IMR-90 (cell line): Measurements from ENCODE around the gene MLLT10. TPM values are rescaled to one million over a fixed set of nuclear protein-coding genes. Genes with fewer than 3 reads are reported as not detected.

Experiments
- ATAC-seq: fragments of 200-7000 bp; cut with Tn5 transposase; 2 replicates; pipeline ENCODE4 v1.9.1; 2020; ENCODE audit warnings: low read depth, mild to moderate bottlenecking, moderate library complexity
- BruUV-seq: library from RNA; stranded (reverse); fragments of 400-500 nt; replicated peaks from 2 replicates; lab custom pipeline; 2021; lab: Mats Ljungman, UMichigan
- CTCF ChIA-PET: fragments of 300-600 bp; formaldehyde crosslinking; extraction: SDS; loops from one replicate; lab custom pipeline; 2021; ENCODE audit warnings: antibody characterized with exemption; lab: Yijun Ruan, JAX
- POLR2A ChIA-PET: fragments of 300-600 bp; sonication (Branson Sonifier 250); formaldehyde crosslinking; loops from one replicate; lab custom pipeline; 2022; ENCODE audit warnings: antibody characterized with exemption; ENCODE audit not compliant: unreplicated experiment; lab: Charles Lee
- DNase-seq: peaks from one replicate; pipeline ENCODE4 v3.0.0; 2013
- H2AFZ ChIP-seq: replicated peaks from 2 replicates; pipeline ENCODE3; 2013; ENCODE audit warnings: low read length, mild to moderate bottlenecking; ENCODE audit not compliant: poor library complexity
- H2AK5ac ChIP-seq: 2 replicates; pipeline ENCODE4 v1.6.1; 2013; ENCODE audit warnings: low read depth, low read length, inconsistent platforms
- H2AK9ac ChIP-seq: replicated peaks from 2 replicates; pipeline ENCODE3; 2013; ENCODE audit warnings: mild to moderate bottlenecking, low read depth, low read length, moderate library complexity; ENCODE audit not compliant: poor library complexity
- H2BK120ac ChIP-seq: 2 replicates; pipeline ENCODE4 v1.6.1; 2013; ENCODE audit warnings: low read depth, low read length, inconsistent platforms
- H2BK15ac ChIP-seq: 3 replicates; pipeline ENCODE4 v1.6.1; 2013; ENCODE audit warnings: low read depth, low read length, inconsistent platforms
- H2BK20ac ChIP-seq: 2 replicates; pipeline ENCODE4 v1.6.1; 2013; ENCODE audit warnings: low read depth, mild to moderate bottlenecking, inconsistent platforms, low read length, moderate library complexity
- H2BK5ac ChIP-seq: 2 replicates; pipeline ENCODE4 v1.6.1; 2013; ENCODE audit warnings: mild to moderate bottlenecking, low read depth, low read length, inconsistent platforms; ENCODE audit not compliant: poor library complexity, severe bottlenecking
- H3K14ac ChIP-seq: replicated peaks from 2 replicates; pipeline ENCODE4 v1.6.1; 2013; ENCODE audit warnings: low read depth, low read length, inconsistent platforms
- H3K18ac ChIP-seq: 2 replicates; pipeline ENCODE4 v1.6.1; 2013; ENCODE audit warnings: low read depth, low read length, control low read depth
- H3K23ac ChIP-seq: 2 replicates; pipeline ENCODE4 v1.6.1; 2013; ENCODE audit warnings: low read depth, low read length, inconsistent platforms
- H3K27ac ChIP-seq: 2 replicates; pipeline ENCODE4 v1.5.1; 2013; ENCODE audit warnings: mild to moderate bottlenecking, control low read depth, low read length; ENCODE audit not compliant: insufficient read depth
- H3K27me3 ChIP-seq: 2 replicates; pipeline ENCODE4 v1.6.1; 2013; ENCODE audit warnings: low read length; ENCODE audit not compliant: control insufficient read depth, insufficient read depth
- H3K36me3 ChIP-seq: 2 replicates; pipeline ENCODE4 v1.6.1; 2013; ENCODE audit warnings: low read length, mixed read lengths; ENCODE audit not compliant: control insufficient read depth, insufficient read depth
- H3K4ac ChIP-seq: 2 replicates; pipeline ENCODE4 v1.6.1; 2013; ENCODE audit warnings: low read depth, low read length, inconsistent platforms
- H3K4me1 ChIP-seq: 2 replicates; pipeline ENCODE4 v1.6.1; 2013; ENCODE audit warnings: low read length, mixed read lengths; ENCODE audit not compliant: control insufficient read depth, insufficient read depth
- H3K4me2 ChIP-seq: 2 replicates; pipeline ENCODE4 v1.6.1; 2013; ENCODE audit warnings: low read depth, mild to moderate bottlenecking, control low read depth, low read length, moderate library complexity
- H3K4me3 ChIP-seq: 2 replicates; pipeline ENCODE4 v1.5.1; 2013; ENCODE audit warnings: low read depth, mild to moderate bottlenecking, control low read depth, low read length, moderate library complexity; ENCODE audit not compliant: insufficient read depth
- H3K56ac ChIP-seq: 2 replicates; pipeline ENCODE4 v1.6.1; 2013; ENCODE audit warnings: low read length, inconsistent platforms; ENCODE audit not compliant: insufficient read depth; ENCODE audit errors: extremely low read depth
- H3K79me1 ChIP-seq, 2 experiments: 2 replicates each; pipeline ENCODE4 v1.6.1; 2013; ENCODE audit warnings: low read length in 2 of 2, inconsistent platforms in 1 of 2, low read depth in 1 of 2
- H3K9ac ChIP-seq: 2 replicates; pipeline ENCODE4 v1.6.1; 2013; ENCODE audit warnings: low read depth, low read length, control low read depth
- H3K9me1 ChIP-seq: 2 replicates; pipeline ENCODE4 v1.6.1; 2013; ENCODE audit warnings: low read length, inconsistent platforms; ENCODE audit not compliant: insufficient read depth
- H3K9me3 ChIP-seq: 2 replicates; pipeline ENCODE4 v1.6.1; 2013; ENCODE audit warnings: low read length; ENCODE audit not compliant: control insufficient read depth, insufficient read depth
- H4K20me1 ChIP-seq: 2 replicates; pipeline ENCODE4 v1.6.1; 2013; ENCODE audit warnings: low read length, inconsistent platforms; ENCODE audit not compliant: insufficient read depth
- H4K5ac ChIP-seq: 2 replicates; pipeline ENCODE4 v1.6.1; 2013; ENCODE audit warnings: mild to moderate bottlenecking, low read depth, low read length, control low read depth
- H4K8ac ChIP-seq, 2 experiments: 2 replicates each; pipeline ENCODE4 v1.6.1; 2013; ENCODE audit warnings: low read depth in 2 of 2, low read length in 2 of 2, control low read depth in 1 of 2, inconsistent platforms in 1 of 2
- H4K91ac ChIP-seq: 2 replicates; pipeline ENCODE4 v1.6.1; 2013; ENCODE audit warnings: low read depth, low read length, inconsistent platforms; ENCODE audit not compliant: insufficient read depth
- BHLHE40 ChIP-seq: fragments of 150-350 bp; IDR thresholded peaks from 2 replicates; pipeline ENCODE4 v1.6.1; 2016; ENCODE audit warnings: mild to moderate bottlenecking, low read depth, low read length
- CEBPB ChIP-seq: IDR thresholded peaks from 2 replicates; pipeline ENCODE4 v1.6.1; 2012; ENCODE audit warnings: low read depth, low read length, improper control_type of control experiment
- CHD1 ChIP-seq: IDR thresholded peaks from 2 replicates; pipeline ENCODE4 v1.6.1; 2012; ENCODE audit warnings: low read depth, low read length, improper control_type of control experiment
- FOS ChIP-seq: fragments of 150-350 bp; IDR thresholded peaks from 2 replicates; pipeline ENCODE4 v1.6.1; 2016; ENCODE audit warnings: low read depth, low read length
- MAFK ChIP-seq: IDR thresholded peaks from 2 replicates; pipeline ENCODE4 v1.6.1; 2012; ENCODE audit warnings: low read depth, low read length, improper control_type of control experiment
- MAZ ChIP-seq: IDR thresholded peaks from 2 replicates; pipeline ENCODE4 v1.6.1; 2012; ENCODE audit warnings: low read depth, mild to moderate bottlenecking, low read length, improper control_type of control experiment, moderate library complexity, borderline replicate concordance
- MXI1 ChIP-seq: IDR thresholded peaks from 2 replicates; pipeline ENCODE4 v1.6.1; 2012; ENCODE audit warnings: low read depth, mild to moderate bottlenecking, low read length, moderate library complexity, borderline replicate concordance
- NFE2L2 ChIP-seq: fragments of 150-350 bp; IDR thresholded peaks from 2 replicates; pipeline ENCODE4 v1.6.1; 2016; ENCODE audit warnings: low read depth, mild to moderate bottlenecking, low read length
- POLR2A ChIP-seq: IDR thresholded peaks from 2 replicates; pipeline ENCODE4 v1.6.1; 2012; ENCODE audit warnings: mild to moderate bottlenecking, low read depth, low read length
- RAD21 ChIP-seq: IDR thresholded peaks from 2 replicates; pipeline ENCODE4 v1.6.1; 2012; ENCODE audit warnings: low read length, improper control_type of control experiment
- RCOR1 ChIP-seq: IDR thresholded peaks from 2 replicates; pipeline ENCODE4 v1.6.1; 2012; ENCODE audit warnings: mild to moderate bottlenecking, low read length, improper control_type of control experiment; ENCODE audit not compliant: insufficient replicate concordance
- RFX5 ChIP-seq: IDR thresholded peaks from 2 replicates; pipeline ENCODE4 v1.8.0; 2012; ENCODE audit warnings: low read depth, mild to moderate bottlenecking, low read length, moderate library complexity
- SMC3 ChIP-seq: fragments of 150-350 bp; IDR thresholded peaks from 2 replicates; pipeline ENCODE4 v1.6.1; 2016; ENCODE audit warnings: low read depth, mild to moderate bottlenecking, antibody characterized with exemption, low read length, moderate library complexity
- WGBS, 2 experiments: methylation state at CpG; one replicate each; pipeline versions ENCODE4 v1.1.5 to v1.1.7; 2013; ENCODE audit warnings: missing lambda C conversion rate in 2 of 2; ENCODE audit not compliant: insufficient read length in 1 of 2; ENCODE audit errors: extremely low coverage in 2 of 2; 5-methylcytosine and 5-hydroxymethylcytosine counted together
- dilution Hi-C: fragments of 300-500 bp; cut with HindIII; formaldehyde crosslinking; loops from one replicate; pipeline ENCODE4 v1.14.3; 2018; ENCODE audit warnings: low sequenced_read_pairs; ENCODE audit not compliant: unreplicated experiment
- in situ Hi-C: fragments of 300-500 bp; cut with MboI; formaldehyde crosslinking; loops from 3 replicates; pipeline ENCODE4 v1.14.3; 2019; ENCODE audit warnings: low sequenced_read_pairs, inconsistent platforms, mixed read lengths
- intact Hi-C: fragments of 100-400 bp; cut with micrococcal nuclease; formaldehyde crosslinking; loops from 2 replicates; pipeline ENCODE4 v1.10.0; 2022
- polyA plus RNA-seq, 3 experiments: library from polyadenylated mRNA; depleted of rRNA; stranded (reverse); fragments of >200 nt; gene quantifications; 2 replicates each; pipeline ENCODE4 v1.2.3, GENCODE V29; 2012; ENCODE audit warnings: low replicate concordance in 1 of 3
- total RNA-seq: library from RNA; depleted of rRNA; stranded (reverse); fragments of >200 nt; gene quantifications from 2 replicates; pipeline ENCODE4 v1.2.3, GENCODE V29; 2012
- TF ChIP-seq, protein P1 (sequence below): fragments of 150-350 bp; IDR thresholded peaks from 2 replicates; pipeline ENCODE4 v1.6.1; 2016; ENCODE audit warnings: low read depth, mild to moderate bottlenecking, low read length, moderate library complexity, borderline replicate concordance
- TF ChIP-seq, protein P2 (sequence below): conservative IDR thresholded peaks from 2 replicates; pipeline ENCODE4 v1.5.1; 2012; ENCODE audit warnings: mild to moderate bottlenecking, low read depth, low read length, improper control_type of control experiment
- TF ChIP-seq, protein P3 (sequence below): fragments of 150-350 bp; IDR thresholded peaks from 2 replicates; pipeline ENCODE4 v1.6.1; 2017; ENCODE audit warnings: mild to moderate bottlenecking, antibody characterized with exemption, low read length, low read depth

MLLT10 gene
- total and polyA plus RNA-seq, 2 of the 4 experiments (the other 2 are of a cell fraction): 22.5 to 29.0 TPM

DNA sequence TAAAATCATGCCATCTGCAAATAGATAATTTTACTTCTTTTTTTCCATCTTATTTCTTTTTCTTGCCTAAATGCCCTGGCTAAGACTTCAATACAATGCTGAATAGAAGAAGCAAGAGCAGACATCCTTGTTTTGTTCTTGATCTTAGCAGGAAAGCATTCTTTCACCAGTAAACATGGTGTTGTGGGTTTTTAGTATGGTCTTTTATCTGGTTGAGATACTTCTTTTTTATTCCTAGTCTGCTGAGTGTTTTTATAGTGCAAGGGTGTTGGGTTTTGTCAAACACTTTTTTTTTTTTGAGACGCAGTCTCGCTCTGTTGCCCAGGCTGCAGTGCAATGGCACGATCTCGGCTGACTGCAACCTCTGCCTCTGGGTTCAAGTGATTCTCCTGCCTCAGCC lies 237.2 kb downstream of the MLLT10 start:
- no peak for ATAC-seq
- H3K23ac ChIP-seq: no peak overlapping the region
- dilution Hi-C loops: no loop called here

More for the DNA sequence above, 237.2 kb downstream of the MLLT10 start:
- Histone ChIP-seq H4K91ac (no peak overlapping the region), H4K5ac (no peak overlapping the region), H2BK5ac (no peak overlapping the region), H3K56ac (no peak overlapping the region), H3K9ac (no peak overlapping the region), H3K4me1 (no peaks in the 10 kb centered on the region), H3K9me1 (no peaks in the 10 kb centered on the region), H3K27me3 (no peaks in the 10 kb centered on the region), H3K14ac (no peak overlapping the region), H3K79me1 (no peaks in the 10 kb centered on the region; a peak in 1 of 4 replicates), H4K8ac (no peak overlapping the region), H3K27ac (no peak overlapping the region), H4K20me1 (no peaks in the 10 kb centered on the region), H2AFZ (no peak overlapping the region), H2BK15ac (no peak overlapping the region), H3K4ac (no peak overlapping the region), H3K4me3 (no peak overlapping the region), H2AK5ac (no peak overlapping the region), H3K9me3 (no peaks in the 10 kb centered on the region), H3K36me3 (no peaks in the 10 kb centered on the region), H2AK9ac (no peak overlapping the region), H3K4me2 (no peak overlapping the region), H3K18ac (no peak overlapping the region), H2BK20ac (no peak overlapping the region), H2BK120ac (no peak overlapping the region)
- intact Hi-C loops (no loop called here), in situ Hi-C loops (no loop called here)
- ChIA-PET CTCF (no interaction called here), POLR2A (no interaction called here)
- DNase-seq: no peak
- TF ChIP-seq MAFK (no peak), CEBPB (no peak), RFX5 (no peak), FOS (no peak), MXI1 (no peak), RCOR1 (no peak), SMC3 (no peak), CHD1 (no peak), MAZ (no peak), RAD21 (no peak), BHLHE40 (no peak), POLR2A (no peak), NFE2L2 (no peak)
- TF ChIP-seq, protein P1, sequence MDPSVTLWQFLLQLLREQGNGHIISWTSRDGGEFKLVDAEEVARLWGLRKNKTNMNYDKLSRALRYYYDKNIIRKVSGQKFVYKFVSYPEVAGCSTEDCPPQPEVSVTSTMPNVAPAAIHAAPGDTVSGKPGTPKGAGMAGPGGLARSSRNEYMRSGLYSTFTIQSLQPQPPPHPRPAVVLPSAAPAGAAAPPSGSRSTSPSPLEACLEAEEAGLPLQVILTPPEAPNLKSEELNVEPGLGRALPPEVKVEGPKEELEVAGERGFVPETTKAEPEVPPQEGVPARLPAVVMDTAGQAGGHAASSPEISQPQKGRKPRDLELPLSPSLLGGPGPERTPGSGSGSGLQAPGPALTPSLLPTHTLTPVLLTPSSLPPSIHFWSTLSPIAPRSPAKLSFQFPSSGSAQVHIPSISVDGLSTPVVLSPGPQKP: no peak
- TF ChIP-seq, protein P2, sequence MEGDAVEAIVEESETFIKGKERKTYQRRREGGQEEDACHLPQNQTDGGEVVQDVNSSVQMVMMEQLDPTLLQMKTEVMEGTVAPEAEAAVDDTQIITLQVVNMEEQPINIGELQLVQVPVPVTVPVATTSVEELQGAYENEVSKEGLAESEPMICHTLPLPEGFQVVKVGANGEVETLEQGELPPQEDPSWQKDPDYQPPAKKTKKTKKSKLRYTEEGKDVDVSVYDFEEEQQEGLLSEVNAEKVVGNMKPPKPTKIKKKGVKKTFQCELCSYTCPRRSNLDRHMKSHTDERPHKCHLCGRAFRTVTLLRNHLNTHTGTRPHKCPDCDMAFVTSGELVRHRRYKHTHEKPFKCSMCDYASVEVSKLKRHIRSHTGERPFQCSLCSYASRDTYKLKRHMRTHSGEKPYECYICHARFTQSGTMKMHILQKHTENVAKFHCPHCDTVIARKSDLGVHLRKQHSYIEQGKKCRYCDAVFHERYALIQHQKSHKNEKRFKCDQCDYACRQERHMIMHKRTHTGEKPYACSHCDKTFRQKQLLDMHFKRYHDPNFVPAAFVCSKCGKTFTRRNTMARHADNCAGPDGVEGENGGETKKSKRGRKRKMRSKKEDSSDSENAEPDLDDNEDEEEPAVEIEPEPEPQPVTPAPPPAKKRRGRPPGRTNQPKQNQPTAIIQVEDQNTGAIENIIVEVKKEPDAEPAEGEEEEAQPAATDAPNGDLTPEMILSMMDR: no peak
- TF ChIP-seq, protein P3, sequence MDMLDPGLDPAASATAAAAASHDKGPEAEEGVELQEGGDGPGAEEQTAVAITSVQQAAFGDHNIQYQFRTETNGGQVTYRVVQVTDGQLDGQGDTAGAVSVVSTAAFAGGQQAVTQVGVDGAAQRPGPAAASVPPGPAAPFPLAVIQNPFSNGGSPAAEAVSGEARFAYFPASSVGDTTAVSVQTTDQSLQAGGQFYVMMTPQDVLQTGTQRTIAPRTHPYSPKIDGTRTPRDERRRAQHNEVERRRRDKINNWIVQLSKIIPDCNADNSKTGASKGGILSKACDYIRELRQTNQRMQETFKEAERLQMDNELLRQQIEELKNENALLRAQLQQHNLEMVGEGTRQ: no peak
- no TSS peak for BruUV-seq
- 90% methylated on average over 2 of the region's 4 CpGs; no CpG with 5 or more reads in 1 of the 2 experiments for WGBS, 2 experiments
